Measurements from ENCODE around the gene LSM7. TPM values are rescaled to one million over a fixed set of nuclear protein-coding genes. Genes with fewer than 3 reads are reported as not detected.

LSM7 gene
- total RNA-seq: 100 to 1,000 TPM; 275 to 313 (median 307) TPM

DNA sequence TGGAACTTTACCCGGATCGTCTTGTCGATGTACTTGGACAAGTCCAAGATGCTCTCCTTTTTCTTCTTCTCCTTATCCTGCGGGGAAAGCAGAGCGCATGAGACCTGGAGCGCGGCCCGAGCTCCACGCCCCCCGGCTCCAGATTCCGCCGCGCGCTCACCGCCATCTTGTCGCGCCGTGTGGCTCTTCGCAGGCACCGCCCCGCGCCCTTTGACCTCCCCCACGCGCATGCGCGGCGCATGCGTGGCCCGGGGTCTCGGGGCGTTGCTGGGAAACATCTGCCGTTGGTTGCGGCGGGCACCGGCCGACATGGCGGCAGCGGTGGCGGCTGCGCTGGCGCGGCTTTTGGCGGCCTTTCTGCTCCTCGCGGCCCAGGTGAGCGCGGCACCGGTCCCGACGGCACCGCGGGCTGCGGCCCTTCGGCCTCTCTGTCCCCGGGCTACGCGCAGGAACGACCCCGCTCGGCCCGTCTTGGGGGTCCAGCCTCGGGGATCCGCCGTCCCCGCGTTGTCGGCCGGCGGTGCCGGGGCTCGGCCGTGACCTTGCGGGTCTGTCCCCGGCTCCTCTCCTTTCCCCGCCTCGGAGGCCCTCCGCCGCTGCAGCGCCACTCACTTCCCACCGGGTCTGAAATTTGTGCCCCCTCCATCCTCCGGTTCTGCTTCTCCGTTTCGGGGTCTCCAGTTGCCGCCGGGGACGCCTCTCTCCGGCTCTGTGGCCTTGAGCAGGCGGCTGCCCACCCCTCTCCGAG, at the start of gene LSM7, which contains the start of gene SPPL2B:
Gene LSM7 (minus strand): TSS at position 186 of the 748 bp plus-strand sequence. CDS start 20 bp downstream, at position 166.
Gene SPPL2B (plus strand): TSS at position 284 of the 748 bp plus-strand sequence. CDS start 26 bp downstream, at position 310.
- no peaks in the 10 kb centered on the region for H3K27me3 Mint-ChIP-seq (ENCODE audit: low read depth)

DNA sequence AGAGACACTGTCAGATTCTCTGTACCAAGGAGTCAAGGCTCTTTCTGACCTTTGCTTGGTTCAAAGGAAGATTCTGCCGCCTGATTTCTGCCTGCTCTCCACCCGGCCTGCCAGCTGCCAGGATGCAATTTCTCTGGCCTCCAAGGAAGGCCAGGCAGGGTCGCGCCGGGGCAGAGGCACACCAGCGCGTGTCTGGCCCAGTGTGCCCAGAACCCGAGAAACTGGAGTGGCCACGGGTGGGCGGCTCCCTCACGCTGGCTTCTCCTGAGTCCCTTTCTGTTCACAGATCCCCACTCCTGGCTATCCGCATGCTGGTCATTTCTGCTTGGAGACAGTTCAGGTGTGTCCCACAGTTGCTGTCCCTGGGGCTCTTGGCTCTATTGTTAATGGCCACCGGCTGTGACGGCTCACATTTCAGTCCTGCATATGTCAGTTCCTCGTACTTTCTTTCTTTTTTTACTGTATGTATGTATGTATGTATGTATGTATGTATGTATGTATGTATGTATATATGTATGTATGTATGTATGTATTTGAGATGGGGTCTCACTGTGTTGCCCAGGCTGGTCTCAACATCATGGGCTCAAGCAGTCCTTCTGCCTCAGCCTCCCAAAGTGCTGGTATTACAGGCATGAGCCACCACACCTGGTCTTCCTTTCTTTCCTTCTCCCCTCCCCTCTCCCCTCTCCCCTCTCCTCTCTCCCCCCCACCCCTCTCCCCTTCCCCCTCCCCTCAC, 48.6 kb upstream of the LSM7 start:
- DNase-seq (no peak), ATAC-seq (no peak)
- Mint-ChIP-seq H3K36me3 (ENCODE audit: insufficient read depth) (no peaks in the 10 kb centered on the region), H3K9me3 (peaks cover 10% of the 10 kb centered on the region), H3K4me3 (no peak overlapping the region), H3K4me1 (ENCODE audit: low read depth) (no peaks in the 10 kb centered on the region), H3K27me3 (ENCODE audit: low read depth) (peaks cover 2% of the 10 kb centered on the region)

More for the DNA sequence above, at the start of gene LSM7, which contains the start of gene SPPL2B:
- peak; percentile 91 for DNase-seq
- peak within 1 kb of the TSS; percentile 100 for H3K4me3 Mint-ChIP-seq
- peaks cover 65% of the 10 kb centered on the region for H3K4me1 Mint-ChIP-seq (ENCODE audit: low read depth)
- no peaks in the 10 kb centered on the region for H3K9me3 Mint-ChIP-seq
- ATAC-seq: peak; percentile 83 to 84
- H3K36me3 Mint-ChIP-seq (ENCODE audit: insufficient read depth): peaks cover 19% of the 10 kb centered on the region

DNA sequence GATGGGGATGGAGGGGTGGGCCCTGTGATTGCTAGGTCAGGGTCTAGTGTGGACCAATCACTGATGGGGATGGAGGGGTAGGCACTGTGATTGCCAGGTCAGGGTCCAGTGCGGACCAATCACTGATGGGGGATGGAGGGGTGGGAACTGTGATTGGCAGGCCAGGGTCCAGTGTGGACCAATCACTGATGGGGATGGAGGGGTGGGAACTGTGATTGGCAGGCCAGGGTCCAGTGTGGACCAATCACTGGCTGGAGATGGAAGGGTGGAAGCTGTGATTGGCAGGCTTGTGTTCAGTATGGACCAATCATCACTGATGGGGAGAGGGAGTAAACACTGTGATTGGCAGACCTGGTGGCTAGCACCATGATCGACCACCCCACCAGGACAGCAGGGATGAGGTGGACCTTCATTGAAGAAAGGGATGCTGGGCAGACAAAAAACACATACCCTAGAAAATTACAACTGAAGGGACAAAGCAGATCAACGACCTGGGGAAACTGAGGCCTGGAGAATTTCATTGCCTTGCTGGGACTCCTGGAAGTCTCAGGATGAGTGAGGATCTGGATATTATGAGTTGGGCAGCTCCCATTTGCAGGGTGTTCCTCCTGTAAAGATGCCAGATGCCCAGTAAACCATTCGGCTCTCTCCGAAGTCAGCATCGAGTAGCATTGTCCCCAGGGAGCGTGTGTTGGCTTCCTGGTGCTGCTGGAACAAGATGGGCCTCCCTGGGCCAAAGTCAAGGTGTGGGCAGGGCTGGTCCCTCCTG, 47.2 kb upstream of the LSM7 start:
- no peak for DNase-seq
- ATAC-seq: peak in 1 of 2 donors; percentile 58
- Mint-ChIP-seq H3K9me3 (peaks cover 5% of the 10 kb centered on the region), H3K4me1 (ENCODE audit: low read depth) (no peaks in the 10 kb centered on the region), H3K36me3 (ENCODE audit: insufficient read depth) (no peaks in the 10 kb centered on the region), H3K4me3 (no peak overlapping the region), H3K27me3 (ENCODE audit: low read depth) (peaks cover 2% of the 10 kb centered on the region)

DNA sequence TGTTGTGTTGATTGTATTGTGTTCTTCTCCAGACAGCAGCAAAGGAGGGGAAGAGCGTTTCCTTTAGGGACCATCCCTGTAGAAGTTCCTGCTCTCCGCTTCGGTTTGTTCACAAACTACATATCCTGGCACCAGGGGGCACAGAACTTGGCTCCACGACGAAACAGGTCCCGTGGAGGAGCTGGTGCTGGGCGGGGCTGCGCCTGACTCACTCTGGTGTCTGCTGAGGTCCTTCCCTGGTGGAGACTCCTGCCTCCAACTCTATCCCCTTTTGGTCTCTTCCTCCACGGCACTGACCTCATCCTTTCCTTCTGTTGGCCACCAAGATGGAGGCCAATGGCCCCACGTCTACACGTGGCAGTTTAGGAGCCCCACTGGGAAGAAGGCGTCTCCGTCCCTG, 46.4 kb upstream of the LSM7 start:
- peaks cover 2% of the 10 kb centered on the region for H3K27me3 Mint-ChIP-seq (ENCODE audit: low read depth)
- no peaks in the 10 kb centered on the region for H3K36me3 Mint-ChIP-seq (ENCODE audit: insufficient read depth)
- no peak for ATAC-seq
- H3K9me3 Mint-ChIP-seq: peaks cover 5% of the 10 kb centered on the region
- H3K4me3 Mint-ChIP-seq: no peak overlapping the region
- DNase-seq: no peak
- no peaks in the 10 kb centered on the region for H3K4me1 Mint-ChIP-seq (ENCODE audit: low read depth)

DNA sequence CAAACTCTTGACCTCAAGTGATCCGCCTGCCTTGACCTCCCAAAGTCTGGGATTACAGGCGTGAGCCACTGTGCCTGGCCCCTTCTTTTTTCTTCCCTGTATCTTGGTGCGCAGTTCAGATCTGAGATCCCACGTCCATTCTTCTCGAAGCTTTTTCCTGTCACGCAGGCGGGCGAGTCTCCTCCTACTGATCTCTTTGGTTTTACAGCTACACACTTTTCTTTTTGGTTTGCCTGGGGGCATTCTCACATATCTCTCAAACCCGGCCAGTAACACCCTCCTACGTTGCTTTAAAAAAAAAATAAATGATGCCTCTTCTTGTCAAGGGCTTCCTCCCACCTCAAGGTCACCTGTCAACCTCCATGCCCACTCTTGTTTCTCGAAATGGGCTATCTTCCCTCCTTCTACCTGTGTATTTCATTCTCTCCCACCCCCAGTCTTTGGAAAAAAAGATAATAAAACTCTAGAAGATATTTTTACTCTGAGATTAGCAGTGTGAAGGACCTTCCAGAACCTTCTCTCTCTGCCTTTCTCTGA, 43.8 kb upstream of the LSM7 start:
- no peaks in the 10 kb centered on the region for H3K27me3 Mint-ChIP-seq (ENCODE audit: low read depth)
- H3K4me1 Mint-ChIP-seq (ENCODE audit: low read depth): no peaks in the 10 kb centered on the region
- no peak overlapping the region for H3K4me3 Mint-ChIP-seq
- no peak for DNase-seq
- H3K9me3 Mint-ChIP-seq: no peaks in the 10 kb centered on the region
- H3K36me3 Mint-ChIP-seq (ENCODE audit: insufficient read depth): peaks cover 3% of the 10 kb centered on the region
- ATAC-seq: no peak

DNA sequence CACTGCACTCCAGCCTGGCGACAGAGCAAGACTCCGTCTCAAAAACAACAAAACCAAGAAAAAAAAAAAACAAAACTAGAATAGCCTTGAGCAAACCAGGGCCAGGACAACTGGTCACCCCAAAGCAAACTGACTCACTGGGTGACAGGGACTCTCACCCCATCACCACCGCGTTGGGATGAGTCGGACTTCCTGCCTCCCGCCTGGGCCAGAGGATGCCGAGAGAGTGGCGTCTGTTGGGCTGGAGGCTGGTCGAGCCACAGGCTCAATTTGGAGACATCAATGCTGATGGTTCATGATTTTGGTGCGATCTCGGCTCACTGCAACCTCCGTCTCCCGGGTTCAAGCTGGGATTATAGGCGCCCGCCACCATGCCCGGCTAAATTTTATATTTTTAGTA, 43.3 kb upstream of the LSM7 start:
- H3K9me3 Mint-ChIP-seq: no peaks in the 10 kb centered on the region
- H3K4me1 Mint-ChIP-seq (ENCODE audit: low read depth): no peaks in the 10 kb centered on the region
- no peak for ATAC-seq

DNA sequence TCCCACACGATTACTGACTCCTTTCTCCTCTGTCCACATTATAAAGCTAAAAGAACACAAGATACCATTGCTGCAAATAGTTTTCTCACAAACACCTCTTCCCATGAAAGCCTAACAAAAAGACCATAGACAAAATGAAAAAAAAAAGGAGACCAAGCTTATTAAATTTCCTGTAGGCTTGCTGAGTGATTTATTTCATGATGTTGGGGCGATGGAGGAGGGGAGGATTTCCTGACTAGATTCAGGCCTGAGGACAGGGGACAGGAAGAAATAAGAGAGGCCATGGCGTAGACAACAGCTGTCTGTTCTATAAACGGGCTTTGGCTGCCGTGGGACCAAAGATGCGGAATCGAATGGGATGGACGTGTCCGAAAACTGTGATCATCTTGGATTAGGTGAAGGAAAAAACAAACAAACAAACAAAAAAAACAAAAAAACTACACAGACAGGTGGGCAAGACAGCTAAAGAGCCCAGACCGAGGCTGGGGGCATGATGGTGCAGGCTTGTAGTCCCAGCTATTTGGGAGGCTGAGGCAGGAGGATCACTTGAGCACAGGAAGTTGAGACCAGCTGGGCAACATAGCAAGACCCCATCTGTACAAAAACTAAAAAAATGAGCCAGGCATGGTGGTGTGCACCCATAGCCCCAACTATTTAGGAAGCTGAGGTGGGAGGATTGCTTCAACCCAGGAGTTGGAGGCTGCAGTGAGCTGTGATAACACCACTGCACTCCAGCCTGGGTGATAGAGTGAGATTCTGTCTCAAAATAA, 37.0 kb upstream of the LSM7 start:
- ATAC-seq: no peak
- H3K4me1 Mint-ChIP-seq (ENCODE audit: low read depth): peaks cover 3% of the 10 kb centered on the region
- H3K9me3 Mint-ChIP-seq: no peaks in the 10 kb centered on the region
- H3K4me3 Mint-ChIP-seq: no peak overlapping the region
- H3K36me3 Mint-ChIP-seq (ENCODE audit: insufficient read depth): peaks cover 3% of the 10 kb centered on the region
- no peak for DNase-seq
- H3K27me3 Mint-ChIP-seq (ENCODE audit: low read depth): peaks cover 17% of the 10 kb centered on the region

More for the DNA sequence above, 43.3 kb upstream of the LSM7 start:
- Mint-ChIP-seq H3K27me3 (ENCODE audit: low read depth) (no peaks in the 10 kb centered on the region), H3K4me3 (no peak overlapping the region), H3K36me3 (ENCODE audit: insufficient read depth) (peaks cover 3% of the 10 kb centered on the region)
- DNase-seq: no peak

DNA sequence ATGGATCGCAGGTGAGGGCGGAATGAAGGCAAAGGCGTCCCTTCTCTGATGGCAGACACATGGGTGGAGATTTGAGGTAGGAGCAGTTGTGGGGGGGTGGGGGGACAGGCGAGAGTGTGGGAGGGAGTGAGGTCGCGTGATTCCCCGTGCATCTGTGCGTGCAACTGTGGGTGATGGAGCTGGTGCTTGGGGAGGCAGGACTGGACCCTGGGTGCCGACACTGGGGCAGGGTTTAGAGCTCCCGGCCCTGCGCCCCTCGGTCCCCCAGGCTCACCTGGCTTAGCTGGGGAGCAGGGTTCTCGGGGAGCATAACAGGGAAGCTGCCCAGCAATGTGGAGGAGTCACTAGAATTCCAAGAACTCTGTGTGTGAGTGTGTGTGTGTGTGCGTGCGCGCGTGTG, 35.0 kb upstream of the LSM7 start:
- no peak for DNase-seq
- Mint-ChIP-seq H3K27me3 (ENCODE audit: low read depth) (peaks cover 19% of the 10 kb centered on the region), H3K9me3 (no peaks in the 10 kb centered on the region), H3K4me3 (no peak overlapping the region), H3K4me1 (ENCODE audit: low read depth) (peaks cover 4% of the 10 kb centered on the region), H3K36me3 (ENCODE audit: insufficient read depth) (peaks cover 3% of the 10 kb centered on the region)
- no peak for ATAC-seq

DNA sequence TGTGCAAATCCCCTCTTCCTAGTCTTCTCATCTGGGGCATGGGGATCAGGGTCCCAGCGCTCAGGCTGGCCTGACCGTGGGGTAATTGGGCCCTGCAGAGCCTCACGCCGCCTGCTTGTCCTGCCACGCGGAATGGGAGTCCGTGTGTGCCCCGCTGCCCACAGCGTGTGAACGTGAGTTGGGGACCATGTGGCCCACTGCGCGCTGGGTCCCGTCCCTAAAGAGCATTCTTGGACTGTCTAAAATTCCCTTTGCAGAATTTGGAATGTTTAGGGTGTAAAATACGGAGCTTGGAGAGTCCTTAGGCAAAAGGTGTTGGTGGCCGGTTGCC, 34.5 kb upstream of the LSM7 start:
- H3K36me3 Mint-ChIP-seq (ENCODE audit: insufficient read depth): no peaks in the 10 kb centered on the region
- peaks cover 4% of the 10 kb centered on the region for H3K4me1 Mint-ChIP-seq (ENCODE audit: low read depth)
- H3K9me3 Mint-ChIP-seq: no peaks in the 10 kb centered on the region
- H3K27me3 Mint-ChIP-seq (ENCODE audit: low read depth): peaks cover 19% of the 10 kb centered on the region
- ATAC-seq (no peak), DNase-seq (no peak)
- H3K4me3 Mint-ChIP-seq: no peak overlapping the region

DNA sequence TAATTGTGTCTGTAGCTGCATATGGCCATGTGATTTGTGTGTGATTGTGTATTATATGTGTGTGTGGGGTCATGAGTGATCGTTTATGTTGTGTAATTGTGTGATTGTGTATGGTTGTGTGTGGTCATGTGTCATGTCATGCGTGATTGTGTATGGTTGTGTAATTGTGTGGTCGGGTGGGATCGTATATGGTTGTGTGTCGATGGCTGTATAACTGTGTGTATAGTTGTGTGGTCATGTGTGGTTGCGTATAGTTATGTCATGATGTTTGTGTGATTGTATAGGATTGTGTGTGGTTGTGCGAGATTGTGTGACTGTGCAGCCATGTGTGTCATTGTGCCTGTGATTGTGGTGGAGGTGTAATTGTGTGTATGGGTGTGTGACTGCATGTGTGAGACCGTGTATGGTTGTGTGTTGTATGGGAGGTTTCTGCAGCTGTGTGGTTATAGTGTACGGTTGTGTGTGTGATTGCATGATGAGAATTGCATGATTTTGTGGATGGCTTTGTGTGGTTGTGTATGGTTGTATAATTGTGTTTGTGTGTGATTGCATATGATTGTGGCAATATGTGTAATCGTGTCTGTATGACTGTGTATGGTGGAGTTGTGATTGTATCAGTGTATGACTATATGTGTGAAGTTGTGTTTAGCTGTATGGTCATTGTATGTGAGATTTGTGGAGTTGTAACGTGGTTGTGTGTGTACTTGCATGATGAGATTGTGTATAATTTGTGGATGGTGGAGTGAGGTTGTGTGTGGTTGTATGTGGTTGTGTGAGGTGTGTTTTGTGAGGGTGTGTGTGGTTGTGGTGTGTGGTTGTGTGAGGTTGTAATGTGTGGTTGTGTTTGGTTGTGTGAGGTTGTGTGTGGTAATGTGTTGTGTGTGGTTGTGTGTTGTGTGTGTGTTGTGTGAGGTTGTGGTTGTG, 33.9 kb upstream of the LSM7 start:
- H3K9me3 Mint-ChIP-seq: no peaks in the 10 kb centered on the region

DNA sequence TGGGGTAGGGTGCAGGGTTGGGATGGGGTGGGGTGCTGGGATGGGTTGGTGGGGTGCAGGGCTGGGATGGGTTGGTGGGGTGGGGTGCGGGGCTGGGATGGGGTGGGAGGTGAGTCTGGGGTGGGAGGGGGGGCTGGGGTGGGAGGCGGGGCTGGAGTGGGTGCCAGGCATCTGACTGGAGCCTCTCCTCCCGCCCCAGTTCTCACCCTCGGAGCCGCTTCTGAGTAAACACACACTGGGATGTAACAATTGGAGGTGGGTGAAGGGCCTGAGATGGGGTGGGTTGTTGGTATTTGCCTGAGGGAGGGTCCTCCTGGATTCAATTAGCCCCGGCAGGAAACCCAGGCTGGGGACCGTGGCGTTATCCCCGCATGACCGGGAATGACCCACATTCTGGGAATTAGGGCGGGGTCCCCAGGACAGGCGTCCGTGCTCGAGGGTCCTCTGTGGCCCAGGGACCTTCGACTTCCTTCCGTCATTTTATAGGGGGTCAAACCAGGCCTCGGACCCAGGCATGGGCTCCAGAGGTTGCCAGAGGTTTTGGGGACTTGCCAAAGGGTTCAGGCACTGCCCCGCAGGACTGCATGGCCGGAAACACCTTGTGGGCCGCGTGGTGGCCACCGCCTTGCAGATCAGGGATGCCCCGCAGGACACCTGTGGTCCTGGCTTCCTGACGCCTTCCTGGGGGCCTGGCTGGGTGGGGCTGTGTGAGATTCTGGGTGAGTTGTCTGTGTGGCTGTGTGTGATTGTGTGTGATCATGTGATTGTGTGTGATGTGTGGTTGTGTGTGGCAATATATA, 33.1 kb upstream of the LSM7 start:
- Mint-ChIP-seq H3K27me3 (ENCODE audit: low read depth) (peaks cover 19% of the 10 kb centered on the region), H3K4me3 (no peak overlapping the region), H3K9me3 (no peaks in the 10 kb centered on the region), H3K36me3 (ENCODE audit: insufficient read depth) (no peaks in the 10 kb centered on the region), H3K4me1 (ENCODE audit: low read depth) (peaks cover 4% of the 10 kb centered on the region)
- ATAC-seq (no peak), DNase-seq (no peak)

More for the DNA sequence above, 33.9 kb upstream of the LSM7 start:
- Mint-ChIP-seq H3K27me3 (ENCODE audit: low read depth) (peaks cover 19% of the 10 kb centered on the region), H3K4me1 (ENCODE audit: low read depth) (peaks cover 4% of the 10 kb centered on the region), H3K36me3 (ENCODE audit: insufficient read depth) (no peaks in the 10 kb centered on the region), H3K4me3 (no peak overlapping the region)
- DNase-seq (no peak), ATAC-seq (no peak)

DNA sequence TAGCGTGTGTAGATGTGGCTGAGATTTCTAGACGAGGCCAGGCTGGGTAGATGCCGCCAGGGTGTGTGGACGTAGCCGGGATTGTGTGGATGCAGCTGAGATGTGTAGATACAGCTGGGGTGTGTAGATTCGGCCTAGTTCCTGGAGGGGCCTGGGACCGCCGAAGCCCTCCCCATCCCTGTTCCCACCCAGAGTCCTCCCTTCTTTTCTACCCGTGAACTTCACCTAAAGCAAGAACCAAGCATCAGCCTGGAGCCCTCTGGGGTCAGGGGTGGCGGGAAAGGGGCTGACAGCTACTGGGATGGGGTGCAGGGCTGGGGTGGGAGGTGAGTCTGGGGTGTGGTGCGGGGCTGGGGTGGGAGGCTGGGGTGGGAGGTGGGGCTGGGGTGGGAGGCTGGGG, 32.4 kb upstream of the LSM7 start:
- DNase-seq (no peak), ATAC-seq (no peak)
- Mint-ChIP-seq H3K9me3 (no peaks in the 10 kb centered on the region), H3K4me1 (ENCODE audit: low read depth) (peaks cover 4% of the 10 kb centered on the region), H3K36me3 (ENCODE audit: insufficient read depth) (no peaks in the 10 kb centered on the region), H3K4me3 (no peak overlapping the region), H3K27me3 (ENCODE audit: low read depth) (peaks cover 19% of the 10 kb centered on the region)

Data from activated T-cell treated with anti-CD3 and anti-CD28 coated beads, Interleukin-2, amount 50 U/mL, for 4 hours (primary cell).